CMK (cell line): ENCODE results near the gene YTHDF1.
"Not testable (repeated sequence)": the region's sequence is repeated elsewhere in the genome, so short reads cannot be mapped to it uniquely, and the experiment has no call there.

ENCODE experiments used
- DNase-seq: peaks from one replicate; pipeline ENCODE4 v3.0.0-alpha.2; 2010; ENCODE audit warnings: low read depth

Gene YTHDF1

DNA sequence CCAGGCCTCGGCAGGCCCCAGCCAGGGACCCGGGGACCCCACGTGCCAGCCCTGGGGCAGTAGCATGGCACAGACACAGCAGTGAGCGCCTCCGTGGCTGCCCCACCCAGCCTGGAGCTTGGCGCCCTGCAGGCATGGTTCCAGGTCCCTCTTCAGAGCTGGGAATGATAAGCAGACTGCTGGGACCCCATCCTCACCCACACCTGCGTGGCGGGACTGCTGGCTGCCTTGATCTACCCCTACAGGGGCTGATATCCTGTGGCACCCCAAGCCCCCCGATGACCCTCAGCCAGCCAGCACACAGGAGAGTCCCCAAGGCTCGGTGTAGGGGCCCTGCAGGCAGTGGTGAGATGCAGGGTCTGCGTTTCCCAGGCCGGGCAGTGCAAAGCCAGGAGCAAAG lies 47.1 kb downstream of the YTHDF1 start:
- DNase-seq, result no peak

DNA sequence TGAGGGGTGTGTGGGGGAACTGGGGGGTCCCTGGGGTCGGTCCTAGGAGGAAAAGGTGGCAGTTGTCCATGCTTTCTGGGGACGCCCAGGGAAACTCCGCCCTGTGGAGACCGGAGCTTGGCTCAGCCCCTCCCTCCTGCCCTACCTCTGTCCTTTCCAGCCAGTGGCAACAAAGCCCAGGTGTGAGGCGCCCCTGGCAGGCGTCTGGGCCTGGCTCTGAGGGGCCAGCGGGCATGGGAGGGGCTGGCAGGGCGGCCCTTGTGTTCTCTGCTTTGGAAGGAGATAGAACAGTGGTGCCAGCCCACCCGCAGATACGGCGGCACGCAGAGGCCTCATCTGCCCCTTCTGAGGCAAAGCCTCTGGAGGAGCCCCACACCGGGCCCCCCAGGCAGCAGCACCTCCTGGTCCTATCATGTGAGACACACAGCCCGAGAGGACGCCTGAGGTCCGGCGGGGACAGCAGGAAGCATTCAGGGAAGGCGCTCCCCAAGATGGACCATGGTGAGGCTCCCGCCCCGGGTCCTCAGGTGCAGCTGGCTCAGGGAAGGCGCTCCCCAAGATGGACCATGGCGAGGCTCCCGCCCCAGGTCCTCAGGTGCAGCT lies 47.9 kb downstream of the YTHDF1 start:
- no peak for DNase-seq

DNA sequence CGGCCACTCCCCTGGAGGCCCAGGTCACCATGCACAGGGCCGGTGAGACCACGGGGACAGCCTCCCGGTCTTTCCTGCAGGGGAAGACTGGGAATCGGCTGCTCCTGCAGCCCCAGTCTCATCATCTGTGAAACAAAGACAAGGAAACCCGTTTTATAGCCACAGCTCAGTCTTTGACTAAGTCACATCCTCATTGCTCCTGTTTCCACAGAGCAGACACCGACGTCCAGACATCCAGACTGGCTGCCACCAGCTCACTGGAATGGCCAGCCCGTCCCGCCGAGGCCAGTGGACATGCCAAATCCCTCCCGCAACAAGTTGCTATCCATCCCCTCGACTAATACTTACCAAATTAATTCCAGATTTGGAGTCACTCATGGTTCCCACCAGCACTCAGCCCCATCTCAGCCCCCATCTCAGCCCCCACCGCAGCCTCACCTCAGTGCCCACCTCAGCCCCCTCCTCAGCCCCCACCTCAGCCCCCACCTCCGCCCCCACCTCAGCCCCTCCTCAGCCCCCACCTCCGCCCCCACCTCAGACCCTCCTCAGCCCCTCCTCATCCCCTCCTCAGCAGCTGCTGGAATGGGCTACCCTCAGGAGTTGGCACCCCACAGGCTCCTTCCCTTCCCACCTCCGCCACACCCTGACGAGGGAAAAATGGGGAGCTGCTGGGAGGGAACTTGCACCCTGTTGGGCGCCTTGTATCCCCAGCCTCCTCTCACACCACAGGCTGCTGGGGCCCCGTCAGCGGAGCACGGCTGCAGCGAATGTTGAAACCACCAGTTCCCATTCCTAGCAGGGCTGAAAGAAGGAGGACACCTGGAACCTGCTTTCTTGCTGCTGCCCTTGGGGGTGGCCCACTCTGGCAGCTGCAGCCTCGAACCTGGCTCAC lies 48.7 kb downstream of the YTHDF1 start:
- DNase-seq, result no peak

DNA sequence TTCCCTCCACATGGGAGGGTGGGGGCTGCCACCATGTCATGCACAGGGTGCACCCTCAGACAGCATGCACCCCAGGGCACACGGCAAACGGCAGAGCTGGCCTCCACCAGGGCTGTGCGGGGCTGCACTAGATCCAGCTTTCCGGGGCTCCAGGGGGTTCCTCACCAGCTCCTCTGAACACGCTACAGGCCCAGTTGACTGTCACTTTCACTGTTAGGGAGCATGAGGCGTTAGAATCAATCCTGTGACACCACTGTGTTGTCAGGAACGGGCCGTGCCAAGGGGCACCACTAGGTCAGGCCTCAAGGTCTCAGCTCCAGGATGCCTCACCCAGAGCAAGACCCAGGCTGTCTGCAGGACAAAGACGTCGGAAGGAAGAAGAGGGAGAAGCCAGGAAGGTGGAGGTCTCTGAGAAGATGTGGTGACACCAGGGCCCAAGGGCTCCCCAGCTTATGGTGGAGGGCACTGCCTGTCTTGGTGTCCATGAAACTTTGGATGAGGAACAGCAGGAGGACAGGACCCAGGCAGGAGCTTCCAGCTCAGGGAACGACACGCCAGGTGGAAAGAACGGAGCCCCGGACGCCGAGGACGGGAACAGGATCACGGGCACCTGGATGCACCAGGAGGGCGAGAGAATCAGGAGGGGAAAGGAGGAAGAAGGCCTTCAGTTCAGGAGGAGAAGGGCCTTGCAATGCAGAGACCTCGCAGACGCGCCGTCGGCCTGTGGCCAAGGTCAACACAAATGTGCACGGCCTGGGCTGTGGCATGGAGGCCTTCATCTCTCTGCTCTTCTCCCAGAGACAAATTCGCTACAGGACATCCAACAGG lies 49.5 kb downstream of the YTHDF1 start:
- no peak for DNase-seq

DNA sequence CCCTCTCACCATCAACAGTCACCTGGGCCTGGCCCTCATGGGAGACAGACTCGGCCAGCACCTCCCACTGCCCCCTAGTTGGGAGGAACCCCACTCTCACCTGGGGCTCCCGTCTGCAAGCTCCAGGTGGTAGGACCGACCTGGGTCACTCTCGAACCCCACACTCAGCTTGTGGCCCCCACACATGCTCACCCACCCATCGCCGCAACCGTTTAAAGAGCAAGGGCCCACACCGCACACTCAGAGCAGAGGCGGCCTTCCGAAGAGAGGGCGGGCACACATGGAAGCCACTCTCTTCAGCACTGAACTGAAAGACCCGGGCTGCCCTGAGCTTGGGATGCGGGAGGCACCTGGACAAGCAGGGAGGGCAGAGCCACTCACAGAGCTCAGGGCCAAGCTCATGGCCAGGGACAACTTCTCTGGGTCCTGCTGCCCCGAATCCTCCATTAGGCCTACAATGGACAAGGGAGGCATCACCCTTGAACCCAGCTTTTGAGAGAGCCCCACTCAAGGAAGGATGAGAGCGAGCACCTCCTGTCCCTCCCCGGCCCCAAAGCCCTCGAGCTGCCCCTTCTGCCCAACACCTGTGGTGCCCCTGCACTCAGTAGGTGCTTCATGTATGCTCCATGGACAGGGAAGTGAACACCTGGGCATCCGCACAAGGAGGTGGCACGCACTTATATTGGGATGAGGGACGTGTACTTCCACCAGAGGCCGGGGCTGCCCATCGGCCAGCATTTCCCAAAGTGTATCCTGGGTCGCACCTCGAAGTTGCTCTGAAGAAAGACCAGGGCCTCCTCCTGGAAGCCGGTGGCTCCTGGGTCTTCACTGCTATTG lies 50.4 kb downstream of the YTHDF1 start:
- DNase-seq, result no peak

DNA sequence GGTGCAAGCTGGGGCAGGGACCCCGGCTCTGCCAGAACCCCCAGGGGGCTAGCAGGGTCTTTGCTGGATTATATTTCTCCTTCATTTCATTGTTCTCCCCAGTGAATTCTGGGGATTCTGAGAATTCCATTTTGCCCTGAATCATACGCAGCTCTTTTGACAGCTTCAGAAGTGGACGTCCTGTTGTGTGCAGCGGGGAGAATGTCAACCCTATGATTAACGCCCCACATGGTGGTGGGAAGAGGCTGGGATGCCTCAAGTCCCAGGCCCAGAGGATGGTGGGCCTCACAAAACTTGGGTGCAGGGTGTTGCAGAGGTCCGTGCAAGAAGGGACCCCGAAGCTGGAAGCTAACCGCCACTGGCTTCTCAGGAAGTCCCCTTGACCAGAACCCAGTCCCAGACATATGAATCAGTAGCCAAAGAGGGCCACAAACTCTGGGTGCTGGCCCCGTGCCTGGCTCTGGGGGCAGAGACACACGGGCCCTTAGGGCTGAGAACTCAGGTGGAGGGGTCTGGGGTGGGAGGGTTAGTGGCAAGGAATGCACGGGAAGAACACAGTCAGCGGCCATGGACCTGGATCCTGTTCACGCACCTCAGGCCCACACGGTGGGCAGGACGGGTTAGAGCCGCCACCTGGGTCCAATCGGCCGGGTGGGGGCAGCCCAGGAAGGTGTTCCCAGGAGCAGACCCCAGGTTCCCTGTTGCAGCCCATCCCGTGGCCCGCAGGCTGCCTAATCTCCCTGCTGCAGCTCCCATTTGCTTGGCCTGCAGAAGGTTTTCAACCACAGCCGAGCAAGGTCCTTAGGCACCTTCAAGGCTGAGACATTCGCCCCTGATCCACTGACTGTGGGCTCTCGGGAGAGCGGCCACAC lies 51.2 kb downstream of the YTHDF1 start:
- no peak for DNase-seq

DNA sequence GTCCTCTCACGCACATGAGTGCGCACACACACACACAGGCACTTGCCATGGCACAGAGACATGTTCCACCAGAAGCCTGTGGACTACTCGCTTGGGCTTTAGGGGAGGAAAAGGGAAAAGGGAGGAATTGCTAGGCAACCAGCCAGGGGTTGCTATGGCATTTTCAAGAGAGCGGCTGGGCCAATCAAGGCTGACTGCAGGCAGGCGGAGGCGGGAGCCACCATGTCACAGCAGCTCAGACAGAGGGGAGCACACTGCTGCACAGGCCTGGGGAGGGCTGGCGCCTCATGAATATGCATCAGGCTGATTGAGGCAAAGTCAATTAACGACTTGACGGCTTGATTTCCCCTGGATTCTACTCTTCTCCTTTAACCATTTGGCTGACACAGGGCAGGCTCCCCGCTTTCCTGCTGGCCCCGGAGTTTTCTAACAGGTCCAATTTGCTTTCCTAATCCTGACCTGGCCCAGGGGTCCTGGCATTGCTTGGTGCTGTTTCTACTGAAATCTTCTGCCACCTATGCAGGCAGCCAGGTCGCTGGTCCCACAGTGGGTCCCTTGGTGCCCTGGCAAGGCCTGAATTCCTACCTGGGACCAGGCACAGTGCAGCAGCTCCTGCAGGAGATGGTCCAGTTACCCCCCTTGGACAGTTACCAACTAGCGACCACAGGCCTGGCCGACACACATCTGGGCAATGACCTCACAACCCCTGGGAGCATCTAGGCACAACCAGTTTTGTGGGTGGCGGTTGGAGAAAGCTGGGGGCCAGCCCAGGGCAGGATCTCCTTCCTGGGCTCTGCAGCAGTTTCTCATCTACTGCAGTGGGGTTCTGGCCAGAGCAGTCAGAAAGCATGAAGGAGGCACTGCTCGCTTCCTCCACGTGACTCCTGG lies 52.1 kb downstream of the YTHDF1 start:
- no peak for DNase-seq

DNA sequence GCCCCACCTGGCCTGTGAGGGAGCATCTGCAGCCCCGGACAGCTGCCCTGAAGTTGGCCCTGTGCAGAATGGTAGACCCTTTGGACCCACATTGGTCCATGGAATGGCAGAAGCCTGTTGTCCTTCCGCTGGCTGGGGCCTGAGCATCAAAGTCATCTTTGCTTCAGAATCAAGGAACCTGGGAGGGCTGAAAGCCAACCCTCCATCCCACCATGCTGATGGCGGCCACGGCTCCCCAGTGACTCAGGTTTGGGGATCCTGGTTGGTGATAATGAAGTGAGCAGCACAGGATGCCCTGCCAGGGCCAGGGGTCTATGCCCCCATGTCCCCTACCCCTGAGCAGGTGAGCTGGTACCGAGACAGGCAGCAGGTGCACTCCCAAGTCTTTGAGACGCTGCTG lies 52.8 kb downstream of the YTHDF1 start:
- DNase-seq, result no peak

DNA sequence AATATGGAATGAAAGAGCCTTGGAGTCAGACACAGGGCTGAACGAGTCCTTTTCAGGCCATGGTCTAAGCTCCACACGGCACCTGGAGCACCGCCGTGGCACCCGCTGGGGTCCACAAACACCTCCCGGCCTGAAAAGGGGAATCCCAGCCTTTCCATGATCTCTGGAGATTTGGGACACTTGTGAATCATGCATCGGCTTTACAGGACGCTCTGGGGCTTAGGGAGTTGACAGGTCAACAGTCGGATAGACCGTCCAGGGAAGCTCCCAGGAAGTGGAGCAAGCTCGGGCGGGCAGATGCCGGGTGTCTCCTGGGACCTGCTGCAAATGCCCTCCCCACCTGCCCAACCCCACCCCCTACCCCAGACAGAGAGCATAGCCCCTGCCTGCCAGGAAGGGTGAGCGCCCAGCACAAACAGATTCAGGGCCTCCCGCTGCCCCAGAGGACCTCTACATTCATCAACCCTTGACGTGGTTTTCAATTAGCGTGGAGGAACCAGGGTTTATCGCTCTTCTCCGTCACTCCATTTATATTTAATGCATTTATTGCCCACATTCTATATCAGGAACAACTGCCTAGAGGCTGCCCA lies 53.6 kb downstream of the YTHDF1 start:
- DNase-seq, result no peak

DNA sequence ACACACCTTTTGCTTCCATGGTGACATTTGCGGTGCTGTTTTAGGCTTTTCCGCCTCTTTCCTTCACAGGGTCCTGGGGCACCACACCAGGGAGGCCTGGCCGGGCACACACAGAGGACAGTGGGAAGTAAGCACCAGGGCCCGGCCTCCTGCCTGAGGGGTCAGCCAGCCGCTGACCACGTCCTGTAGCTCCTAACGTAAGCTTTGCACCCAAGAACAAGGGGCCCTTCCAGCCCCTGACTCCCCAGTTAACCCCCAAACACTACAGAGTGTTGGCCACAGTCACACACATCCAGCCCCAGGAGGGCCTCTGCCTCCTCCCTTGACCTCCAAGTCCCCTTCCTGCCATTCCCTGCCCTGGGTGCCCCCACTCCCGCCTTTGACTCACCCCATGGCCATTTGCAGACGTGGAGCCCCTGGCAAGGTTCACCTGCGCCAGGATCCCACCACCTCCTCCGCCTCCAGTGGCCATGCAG lies 54.7 kb downstream of the YTHDF1 start:
- no peak for DNase-seq

DNA sequence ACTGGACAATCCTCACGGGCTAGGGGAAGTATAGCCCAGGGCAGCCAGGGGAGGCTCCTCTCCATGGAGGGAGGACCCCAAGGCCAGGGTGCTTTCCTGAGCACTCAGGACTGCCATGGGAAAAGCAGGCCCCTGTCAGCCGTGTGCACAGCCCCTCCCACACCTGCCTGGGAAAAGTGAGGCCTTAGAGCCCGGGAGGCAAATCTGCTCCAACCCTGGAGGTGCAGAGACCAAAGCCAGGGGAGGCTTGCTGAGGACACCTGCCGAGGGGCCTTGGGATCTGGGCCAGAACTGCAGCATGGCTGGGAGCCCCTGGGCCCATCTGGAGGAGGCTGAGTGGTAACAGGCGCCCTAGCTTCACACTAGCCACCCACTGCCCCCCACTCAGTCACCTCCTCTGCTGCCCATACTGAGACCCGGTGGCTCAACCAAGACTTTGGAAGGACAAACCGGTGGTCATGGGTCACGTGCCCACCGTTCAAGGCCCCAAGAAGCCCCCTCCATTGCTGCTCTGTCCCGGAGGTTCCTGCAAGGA lies 55.2 kb downstream of the YTHDF1 start:
- DNase-seq, result no peak

DNA sequence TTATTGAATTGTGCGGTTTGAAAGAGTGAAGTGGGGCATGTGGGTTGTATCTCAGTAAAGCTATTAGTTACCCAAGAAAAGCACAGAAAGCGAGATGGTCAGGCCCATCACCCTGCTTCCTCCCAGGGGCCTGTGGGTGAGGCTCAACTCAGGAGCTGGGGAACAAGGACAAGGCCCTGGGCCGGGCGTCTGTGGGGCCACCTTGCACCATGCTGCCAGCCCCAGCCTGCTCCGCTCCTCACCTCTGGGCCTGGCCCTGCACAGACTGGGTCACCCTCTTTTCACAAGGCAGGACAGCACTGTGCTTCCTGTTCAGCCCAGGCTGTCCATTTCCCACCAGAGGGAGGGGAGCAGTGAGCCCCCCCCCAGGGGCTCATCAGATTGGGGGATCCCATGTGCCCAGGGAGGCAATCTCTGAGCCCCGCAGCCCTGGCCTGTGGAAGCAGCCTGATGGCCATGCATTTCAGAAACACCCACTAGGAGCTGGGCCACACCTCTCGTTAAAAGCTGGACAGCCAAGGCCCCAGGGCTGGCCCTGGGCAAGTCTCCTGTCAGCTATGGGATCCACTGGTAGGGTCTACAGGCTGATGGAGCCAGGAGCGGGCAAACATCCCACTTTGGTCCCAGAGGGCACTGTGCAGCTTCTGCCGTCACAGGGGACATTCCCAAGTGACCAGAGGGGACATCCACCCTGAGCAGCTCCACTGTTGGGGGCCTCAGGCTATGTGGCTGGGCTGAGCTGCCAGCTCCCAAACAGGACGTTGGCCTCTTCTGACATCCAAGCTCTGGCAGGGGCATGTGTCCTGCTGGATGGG lies 55.9 kb downstream of the YTHDF1 start:
- no peak for DNase-seq

DNA sequence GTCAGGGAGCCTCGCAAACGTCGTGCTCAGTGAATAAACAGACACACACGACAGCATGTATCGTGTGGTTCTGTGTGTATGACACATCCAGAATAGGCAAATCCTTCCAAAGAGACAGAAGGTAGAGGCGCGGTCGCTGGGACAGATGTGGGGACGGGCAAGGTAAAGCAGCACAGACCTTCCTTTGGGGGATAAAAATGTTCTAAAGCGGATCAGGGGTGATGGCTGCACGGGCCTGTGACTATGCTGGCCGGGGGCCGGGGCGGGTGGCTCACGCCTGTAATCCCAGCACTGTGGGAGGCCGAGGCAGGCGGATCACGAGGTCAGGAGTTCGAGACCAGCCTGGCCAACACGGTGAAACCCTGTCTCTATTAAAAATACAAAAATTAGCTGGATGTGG lies 56.7 kb downstream of the YTHDF1 start:
- DNase-seq, result not testable (repeated sequence)

DNA sequence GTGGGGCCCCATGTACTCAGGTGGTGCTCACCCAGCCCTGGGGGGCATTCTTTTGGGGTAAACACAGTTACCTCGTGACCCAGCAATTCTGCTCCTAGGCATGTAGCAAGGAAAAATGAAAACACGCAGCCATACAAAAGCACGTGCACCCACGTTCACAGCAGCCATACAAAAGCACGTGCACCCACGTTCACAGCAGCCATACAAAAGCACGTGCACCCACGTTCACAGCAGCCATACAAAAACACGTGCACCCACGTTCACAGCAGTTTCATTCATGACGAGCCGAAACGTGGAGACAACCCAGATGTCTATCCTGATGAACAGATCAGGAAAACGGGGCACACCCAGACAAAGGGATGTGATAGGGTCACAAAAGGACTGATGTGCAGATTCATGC lies 57.1 kb downstream of the YTHDF1 start:
- no peak for DNase-seq

DNA sequence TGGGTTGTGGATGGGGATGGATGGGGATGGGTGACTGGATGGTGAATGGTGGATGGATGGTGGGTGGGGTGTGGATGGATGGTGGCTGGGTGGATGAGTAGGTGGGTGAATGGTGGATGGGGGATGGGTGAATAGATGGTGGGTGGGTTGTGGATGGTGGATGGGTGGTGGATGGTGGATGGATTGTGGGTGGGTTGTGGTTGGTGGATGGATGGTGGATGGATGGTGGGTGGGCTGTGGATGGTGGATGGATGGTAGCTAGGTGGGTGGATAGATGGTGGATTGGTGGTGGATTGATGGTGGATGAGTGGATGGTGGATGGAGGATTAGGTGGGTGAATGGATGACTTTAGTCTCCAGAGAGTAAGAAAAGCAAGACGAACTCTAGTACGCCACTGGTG lies 57.6 kb downstream of the YTHDF1 start:
- DNase-seq, result no peak

DNA sequence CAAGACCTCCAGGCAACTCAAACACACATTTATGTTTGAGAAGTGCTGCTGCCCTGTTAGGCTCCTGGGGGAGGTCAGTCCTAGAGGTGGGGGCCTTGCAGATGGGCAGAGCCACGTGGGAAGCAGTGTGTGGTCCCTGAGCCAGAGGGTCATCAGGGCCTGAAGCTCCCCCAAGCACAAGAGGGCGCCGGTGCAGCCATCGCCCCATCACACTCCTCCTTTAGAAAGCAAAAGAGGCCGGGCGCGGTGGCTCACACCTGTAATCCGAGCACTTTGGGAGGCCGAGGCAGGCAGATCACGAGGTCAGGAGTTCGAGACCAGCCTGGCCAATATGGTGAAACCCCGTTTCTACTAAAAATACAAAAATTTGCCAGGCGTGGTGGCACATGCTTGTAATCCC lies 58.5 kb downstream of the YTHDF1 start:
- not testable (repeated sequence) for DNase-seq

DNA sequence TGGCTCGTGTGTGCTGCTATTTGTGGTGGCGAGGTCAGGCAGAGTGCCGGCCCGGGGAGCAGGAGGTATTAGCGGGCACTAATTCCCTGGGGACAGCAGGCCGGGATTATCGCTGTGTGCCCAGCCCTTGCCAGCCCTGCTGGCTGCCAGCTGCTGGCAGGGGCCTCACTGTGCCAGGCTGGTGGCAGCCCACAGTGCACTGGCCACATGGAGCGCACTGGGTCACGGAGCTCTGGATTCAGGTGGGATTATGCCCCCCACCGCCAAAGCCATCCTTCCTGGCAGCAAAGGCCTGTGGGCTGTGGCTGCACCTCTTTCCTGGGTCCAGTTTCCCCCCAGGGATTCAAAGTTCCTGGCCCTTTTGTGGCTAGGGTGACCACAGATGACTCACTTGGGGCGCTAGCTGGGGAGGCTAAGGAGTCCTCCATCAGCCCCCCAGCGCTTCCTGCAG lies 59.7 kb downstream of the YTHDF1 start:
- DNase-seq, result no peak
